Hepatic stellate cell (primary cell): Measurements from ENCODE around the gene INSYN2A.

Experiments
- DNase-seq: peaks from one replicate; pipeline ENCODE4 v3.0.0; 2011; ENCODE audit warnings: low spot score

The INSYN2A gene

DNA sequence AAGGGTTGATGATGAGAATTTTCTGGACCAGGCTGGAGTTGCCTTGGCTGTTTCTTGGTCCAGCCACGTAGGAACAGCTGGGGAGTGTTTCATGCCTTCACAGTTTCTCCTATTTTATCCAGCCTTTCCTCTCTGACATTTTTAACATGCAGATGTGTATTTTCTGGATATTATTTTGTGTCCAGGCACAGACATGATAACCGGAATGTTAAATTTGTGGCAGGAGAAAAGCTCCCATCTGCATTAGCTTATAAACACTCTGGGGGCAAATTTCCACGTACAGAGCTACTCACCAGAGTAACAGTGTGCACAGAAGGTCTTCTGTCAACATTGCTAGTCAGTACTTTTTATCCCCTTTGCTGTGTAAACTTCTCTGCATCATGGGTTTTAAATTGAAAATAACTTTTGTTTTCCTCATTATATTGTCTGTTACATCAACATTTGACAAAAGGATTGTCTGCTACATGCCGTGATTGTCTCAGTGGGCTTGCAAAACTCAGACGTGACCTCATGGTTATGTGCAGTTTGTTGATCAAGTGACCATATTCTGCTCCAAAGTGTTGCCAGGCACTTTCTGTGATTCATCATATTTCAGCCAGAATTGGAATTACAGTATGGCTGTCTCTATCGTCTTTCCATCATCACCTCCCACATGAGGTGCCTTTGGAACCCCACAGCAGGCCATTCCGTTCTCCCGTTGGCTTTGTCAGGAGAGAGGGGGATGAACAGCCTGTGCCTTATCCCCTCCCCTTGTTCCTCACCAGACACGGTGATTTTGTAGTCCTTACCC is 41.4 kb downstream of the INSYN2A start:
- no peak for DNase-seq

- DNase-seq: no peak
Observed at GRCh38 chr10:127153181-127153580, 43.2 kb downstream of the INSYN2A start.

DNA sequence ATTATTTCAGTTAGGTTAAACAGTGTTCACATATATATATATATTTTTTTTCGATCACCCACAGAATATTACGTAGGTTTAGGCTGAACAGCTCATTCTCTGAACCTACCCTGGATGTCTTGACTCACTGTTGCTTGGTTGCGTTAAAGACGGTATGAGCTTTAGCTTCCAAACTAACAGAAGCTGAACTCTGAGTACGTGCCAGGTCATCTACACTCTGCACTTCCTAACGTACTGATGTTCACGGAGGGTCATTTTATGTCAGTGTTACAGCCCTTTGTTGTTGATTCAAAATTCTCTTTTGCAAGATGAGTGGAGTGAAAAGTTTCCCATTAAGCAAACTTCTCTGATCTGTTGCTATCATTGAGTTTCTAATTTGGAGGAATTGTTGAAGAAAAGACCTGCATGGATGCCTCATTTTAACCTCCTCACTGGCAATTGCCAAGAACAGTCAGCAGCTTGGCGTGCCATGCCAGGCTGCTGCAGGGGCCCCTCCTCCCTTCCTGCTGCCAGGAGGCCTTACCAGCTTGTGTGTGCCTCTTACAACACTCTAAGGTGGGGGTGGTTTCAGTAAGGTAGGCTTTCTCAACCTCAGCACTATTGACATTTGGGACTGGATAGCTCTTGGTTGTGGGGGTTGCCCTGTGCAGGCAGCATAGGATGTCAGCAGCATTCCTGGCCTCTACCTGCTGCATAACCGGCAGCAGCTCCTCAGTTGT is 44.3 kb downstream of the INSYN2A start:
- no peak for DNase-seq

DNA sequence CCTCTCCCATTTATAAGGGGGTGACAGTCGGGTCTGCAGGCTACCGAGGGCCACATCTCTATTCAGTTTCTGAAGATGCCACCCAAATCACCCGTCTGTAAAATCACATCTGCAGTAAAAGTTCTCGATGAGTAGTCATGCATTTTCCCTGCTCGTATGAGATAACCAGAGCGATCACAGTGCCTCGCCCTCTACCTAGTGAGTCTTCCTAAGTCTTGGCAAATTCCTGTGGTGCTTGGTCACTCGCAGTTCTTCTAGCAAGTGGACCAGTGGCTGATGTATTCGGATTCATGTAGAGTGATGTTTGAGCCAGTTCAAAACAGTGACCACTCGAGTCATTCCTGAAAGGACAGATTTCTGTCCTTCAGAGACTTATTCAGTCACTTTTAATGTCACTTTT is 44.9 kb downstream of the INSYN2A start:
- no peak for DNase-seq

GRCh38 chr10:127150136-127150535 is 46.3 kb downstream of the INSYN2A start:
- DNase-seq: peak; percentile 30

GRCh38 chr10:127149501-127150081 is 46.8 kb downstream of the INSYN2A start:
- DNase-seq: no peak

- peak; percentile 41 for DNase-seq
Observed at GRCh38 chr10:127148933-127149220, 47.5 kb downstream of the INSYN2A start.

GRCh38 chr10:127148066-127148932 is 48.1 kb downstream of the INSYN2A start:
- peak; percentile 54 for DNase-seq

GRCh38 chr10:127146661-127147060 is 49.7 kb downstream of the INSYN2A start:
- DNase-seq: no peak
